Suprapubic skin (tissue), 4 donors: Measurements from ENCODE around the gene ATF2. TPM values are rescaled to one million over a fixed set of nuclear protein-coding genes. Genes with fewer than 3 reads are reported as not detected.

Experiments
- DNase-seq, 2 donors: peaks; one replicate each; pipeline ENCODE4 v3.0.0-alpha.2; 2019; ENCODE audit warnings: low spot score in 2 of 2
- H3K27ac ChIP-seq: fragments of 200-600 bp; sonication (generic); one replicate; pipeline ENCODE4 v1.5.1; 2019
- H3K27me3 ChIP-seq: fragments of 200-600 bp; sonication (generic); one replicate; pipeline ENCODE4 v1.5.1; 2019
- H3K36me3 ChIP-seq: fragments of 200-600 bp; sonication (generic); one replicate; pipeline ENCODE4 v1.5.1; 2019
- H3K4me1 ChIP-seq: fragments of 200-600 bp; sonication (generic); one replicate; pipeline ENCODE4 v1.5.1; 2019
- H3K4me3 ChIP-seq: fragments of 200-600 bp; sonication (generic); one replicate; pipeline ENCODE4 v1.5.1; 2019; ENCODE audit warnings: mild to moderate bottlenecking
- H3K9me3 ChIP-seq: fragments of 200-600 bp; sonication (generic); one replicate; pipeline ENCODE4 v1.5.1; 2019
- CTCF ChIP-seq, 2 donors: fragments of 200-600 bp in 1 of 2; fragments of 450-650 bp in 1 of 2; sonication (generic) in 1 of 2; IDR thresholded peaks; one replicate each; pipeline ENCODE4 v1.5.1; 2016 to 2019; ENCODE audit warnings: antibody characterized with exemption in 2 of 2, mild to moderate bottlenecking in 1 of 2, moderate library complexity in 1 of 2
- EP300 ChIP-seq: sonication (generic); formaldehyde crosslinking; IDR thresholded peaks from one replicate; pipeline ENCODE4 v1.6.1; 2017; ENCODE audit warnings: antibody characterized with exemption
- POLR2A ChIP-seq, 2 donors: fragments of 450-650 bp; IDR thresholded peaks; one replicate each; pipeline ENCODE4 v1.6.1; 2017; ENCODE audit warnings: antibody characterized with exemption in 2 of 2, mild to moderate bottlenecking in 2 of 2, moderate library complexity in 2 of 2
- POLR2AphosphoS5 ChIP-seq, 3 donors: sonication (generic); formaldehyde crosslinking; IDR thresholded peaks; one replicate each; pipeline ENCODE4 v1.6.1; 2017; ENCODE audit warnings: antibody characterized with exemption in 3 of 3
- WGBS: methylation state at CpG from one replicate; pipeline ENCODE4 v1.1.5; 2018; 5-methylcytosine and 5-hydroxymethylcytosine counted together
- total RNA-seq, 4 donors: library from RNA; depleted of rRNA; stranded (reverse); fragments of >200 nt; gene quantifications; one replicate each; pipeline ENCODE4 v1.1.0, GENCODE V29; 2016

The ATF2 gene
- total RNA-seq, 4 donors from 2014 or later: 22.3 to 46.9 (median 27.0) TPM

- under 1% methylated on average over 30 of the region's 53 CpGs for WGBS
- TF ChIP-seq POLR2AphosphoS5 (IDR thresholded peaks at IDR 0.05): peak in 1 of 3 donors; percentile 72
- TF ChIP-seq CTCF (IDR thresholded peaks at IDR 0.05): no peak
- peak in 1 of 2 donors; percentile 78 for TF ChIP-seq POLR2A (IDR thresholded peaks at IDR 0.05)
- Histone ChIP-seq H3K36me3 (peaks cover 31% of the 10 kb centered on the region), H3K27ac (peak within 1 kb of the TSS; percentile 88), H3K9me3 (no peaks in the 10 kb centered on the region), H3K27me3 (no peaks in the 10 kb centered on the region), H3K4me1 (peaks cover 12% of the 10 kb centered on the region), H3K4me3 (peak within 1 kb of the TSS; percentile 89)
- peak; percentile 94 to 96 for DNase-seq
Observed at GRCh38 chr2:175181104-175181876, 13.3 kb upstream of the ATF2 start, which contains the start of gene ATP5MC3. Gene ATP5MC3 (minus strand): TSS chr2:175181710. CDS start chr2:175181393, 317 bp downstream.

GRCh38 chr2:175180701-175181103 lies 12.7 kb upstream of the ATF2 start:
- Histone ChIP-seq H3K4me3 (peak overlapping the region; percentile 89), H3K9me3 (no peaks in the 10 kb centered on the region), H3K27ac (peak overlapping the region; percentile 88), H3K4me1 (peaks cover 12% of the 10 kb centered on the region), H3K27me3 (no peaks in the 10 kb centered on the region), H3K36me3 (peaks cover 34% of the 10 kb centered on the region)
- TF ChIP-seq POLR2AphosphoS5 (IDR thresholded peaks at IDR 0.05) (no peak), EP300 (no peak), CTCF (IDR thresholded peaks at IDR 0.05) (no peak), POLR2A (IDR thresholded peaks at IDR 0.05) (no peak)
- 5% methylated on average over 10 of the region's 10 CpGs for WGBS
- no peak for DNase-seq

GRCh38 chr2:175176624-175177023 lies 8.6 kb upstream of the ATF2 start:
- Histone ChIP-seq H3K27me3 (no peaks in the 10 kb centered on the region), H3K4me1 (peaks cover 12% of the 10 kb centered on the region), H3K27ac (no peak overlapping the region), H3K36me3 (peaks cover 41% of the 10 kb centered on the region), H3K4me3 (no peak overlapping the region), H3K9me3 (no peaks in the 10 kb centered on the region)
- no peak for TF ChIP-seq EP300
- no peak for TF ChIP-seq CTCF (IDR thresholded peaks at IDR 0.05)
- no peak for TF ChIP-seq POLR2AphosphoS5 (IDR thresholded peaks at IDR 0.05)
- no peak for TF ChIP-seq POLR2A (IDR thresholded peaks at IDR 0.05)
- 73% methylated on average over 5 of the region's 5 CpGs for WGBS
- DNase-seq: no peak

- Histone ChIP-seq H3K27me3 (no peaks in the 10 kb centered on the region), H3K9me3 (no peaks in the 10 kb centered on the region), H3K4me1 (peaks cover 12% of the 10 kb centered on the region), H3K27ac (no peak overlapping the region), H3K4me3 (no peak overlapping the region), H3K36me3 (peaks cover 41% of the 10 kb centered on the region)
- no peak for DNase-seq
- no peak for TF ChIP-seq CTCF (IDR thresholded peaks at IDR 0.05)
- TF ChIP-seq POLR2A (IDR thresholded peaks at IDR 0.05): no peak
- no peak for TF ChIP-seq POLR2AphosphoS5 (IDR thresholded peaks at IDR 0.05)
- no peak for TF ChIP-seq EP300
- WGBS: 72% methylated on average over 1 of the region's 1 CpG
Observed at GRCh38 chr2:175175896-175176295, 7.9 kb upstream of the ATF2 start.

GRCh38 chr2:175175320-175175719 lies 7.3 kb upstream of the ATF2 start:
- 87% methylated on average over 2 of the region's 2 CpGs for WGBS
- DNase-seq: no peak

More at GRCh38 chr2:175175320-175175719, 7.3 kb upstream of the ATF2 start:
- no peaks in the 10 kb centered on the region for H3K27me3 ChIP-seq
- H3K4me3 ChIP-seq: no peak overlapping the region
- H3K36me3 ChIP-seq: peaks cover 41% of the 10 kb centered on the region
- H3K27ac ChIP-seq: no peak overlapping the region
- peaks cover 8% of the 10 kb centered on the region for H3K4me1 ChIP-seq
- H3K9me3 ChIP-seq: no peaks in the 10 kb centered on the region
- no peak for TF ChIP-seq POLR2AphosphoS5 (IDR thresholded peaks at IDR 0.05)
